NCI-H2107 treated with DMSO at 0.1 percent for 48 hours (cell line): ENCODE data around the gene EXD3.

Experiments
- DNase-seq: peaks from one replicate; lab custom pipeline; 2025; ENCODE audit not compliant: unreplicated experiment; lab: John Stamatoyannopoulos, UW

Gene EXD3

GRCh38 chr9:137367506-137368430 is 55.2 kb downstream of the EXD3 start:
- DNase-seq = no peak

- DNase-seq = no peak
These were observed 56.0 kb downstream of the EXD3 start for GRCh38 chr9:137366891-137367381.

GRCh38 chr9:137366445-137366810 is 56.5 kb downstream of the EXD3 start:
- DNase-seq = no peak

GRCh38 chr9:137365552-137366444 is 57.2 kb downstream of the EXD3 start:
- peak; percentile 5 for DNase-seq

GRCh38 chr9:137365056-137365455 is 57.9 kb downstream of the EXD3 start:
- DNase-seq = no peak

- DNase-seq = no peak
These were observed 63.1 kb downstream of the EXD3 start for GRCh38 chr9:137359850-137360249.

GRCh38 chr9:137358126-137358525 is 64.8 kb downstream of the EXD3 start:
- no peak for DNase-seq

- DNase-seq = no peak
These were observed 65.8 kb downstream of the EXD3 start for GRCh38 chr9:137357166-137357565.

GRCh38 chr9:137355761-137356365 is 67.1 kb downstream of the EXD3 start:
- no peak for DNase-seq

- DNase-seq = no peak
These were observed 67.9 kb downstream of the EXD3 start for GRCh38 chr9:137354845-137355760.

GRCh38 chr9:137354153-137354844 is 68.7 kb downstream of the EXD3 start:
- no peak for DNase-seq

GRCh38 chr9:137353223-137354152 is 69.5 kb downstream of the EXD3 start:
- DNase-seq = no peak

- no peak for DNase-seq
These were observed 70.3 kb downstream of the EXD3 start for GRCh38 chr9:137352511-137353222.

- DNase-seq = no peak
These were observed 71.0 kb downstream of the EXD3 start for GRCh38 chr9:137351781-137352501.

- DNase-seq = no peak
These were observed 72.0 kb downstream of the EXD3 start for GRCh38 chr9:137350696-137351584.

- DNase-seq = no peak
These were observed 73.4 kb downstream of the EXD3 start for GRCh38 chr9:137349471-137350033.
